Measurements from ENCODE around the gene WNK3. TPM values are rescaled to one million over a fixed set of nuclear protein-coding genes. Genes with fewer than 3 reads are reported as not detected.

WNK3 gene
- total and polyA plus RNA-seq, 4 donors: 1.7 to 11.9 (median 7.5) TPM

DNA sequence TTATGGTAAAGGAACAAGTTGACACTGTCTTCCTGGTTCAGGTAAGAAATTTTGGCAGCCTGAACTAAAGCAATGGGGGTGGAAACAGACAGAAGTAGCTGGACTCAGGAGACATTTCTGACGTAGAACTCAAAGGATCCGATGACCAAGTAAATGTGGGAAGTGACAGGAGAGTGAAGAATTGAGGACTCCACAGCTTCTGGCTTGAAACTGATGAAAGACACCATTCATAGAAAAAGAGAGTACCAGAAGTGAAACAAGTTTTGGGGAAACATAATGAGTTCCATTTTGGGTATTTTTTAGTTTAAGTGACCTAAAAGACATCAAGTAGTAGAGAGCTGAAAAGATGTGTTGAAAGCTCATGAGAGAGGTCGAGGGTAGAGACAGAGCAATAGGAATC lies 180.5 kb downstream of the WNK3 start:
- WGBS: 91% methylated on average over 3 of the region's 3 CpGs
- H3K27ac ChIP-seq (ENCODE audit: low read depth in 1 of 2, low read length in 2 of 2): no peak overlapping the region
- no peak for DNase-seq (ENCODE audit: low spot score)
- H3K4me1 ChIP-seq (ENCODE audit: control insufficient read depth in 4 of 4, insufficient read depth in 4 of 4, low read length in 3 of 4): peaks cover 5 to 14% (median 13%) of the 10 kb centered on the region in 4 donors
- TF ChIP-seq JUND (IDR thresholded peaks at IDR 0.05): no peak
- TF ChIP-seq FOXA2 (IDR thresholded peaks at IDR 0.05): no peak
- TF ChIP-seq, protein P1, sequence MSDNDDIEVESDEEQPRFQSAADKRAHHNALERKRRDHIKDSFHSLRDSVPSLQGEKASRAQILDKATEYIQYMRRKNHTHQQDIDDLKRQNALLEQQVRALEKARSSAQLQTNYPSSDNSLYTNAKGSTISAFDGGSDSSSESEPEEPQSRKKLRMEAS (IDR thresholded peaks at IDR 0.05): no peak
- TF ChIP-seq, protein P2, sequence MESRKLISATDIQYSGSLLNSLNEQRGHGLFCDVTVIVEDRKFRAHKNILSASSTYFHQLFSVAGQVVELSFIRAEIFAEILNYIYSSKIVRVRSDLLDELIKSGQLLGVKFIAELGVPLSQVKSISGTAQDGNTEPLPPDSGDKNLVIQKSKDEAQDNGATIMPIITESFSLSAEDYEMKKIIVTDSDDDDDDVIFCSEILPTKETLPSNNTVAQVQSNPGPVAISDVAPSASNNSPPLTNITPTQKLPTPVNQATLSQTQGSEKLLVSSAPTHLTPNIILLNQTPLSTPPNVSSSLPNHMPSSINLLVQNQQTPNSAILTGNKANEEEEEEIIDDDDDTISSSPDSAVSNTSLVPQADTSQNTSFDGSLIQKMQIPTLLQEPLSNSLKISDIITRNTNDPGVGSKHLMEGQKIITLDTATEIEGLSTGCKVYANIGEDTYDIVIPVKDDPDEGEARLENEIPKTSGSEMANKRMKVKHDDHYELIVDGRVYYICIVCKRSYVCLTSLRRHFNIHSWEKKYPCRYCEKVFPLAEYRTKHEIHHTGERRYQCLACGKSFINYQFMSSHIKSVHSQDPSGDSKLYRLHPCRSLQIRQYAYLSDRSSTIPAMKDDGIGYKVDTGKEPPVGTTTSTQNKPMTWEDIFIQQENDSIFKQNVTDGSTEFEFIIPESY (IDR thresholded peaks at IDR 0.05): no peak
- no peak for TF ChIP-seq SP1 (IDR thresholded peaks at IDR 0.05)
- no peak for TF ChIP-seq NR2F2 (IDR thresholded peaks at IDR 0.05)
- no peak for TF ChIP-seq RXRA (IDR thresholded peaks at IDR 0.05)
- TF ChIP-seq RAD21 (IDR thresholded peaks at IDR 0.05): no peak
- H3K4me3 ChIP-seq (ENCODE audit: low read depth in 1 of 3, low read length in 3 of 3): no peak overlapping the region
- no peaks in the 10 kb centered on the region for H3K9me3 ChIP-seq (ENCODE audit: control insufficient read depth in 4 of 4, low read length in 3 of 4)
- no peaks in the 10 kb centered on the region for H3K27me3 ChIP-seq (ENCODE audit: control insufficient read depth in 4 of 4, insufficient read depth in 4 of 4, low read length in 3 of 4)
- no peak overlapping the region for H3K9ac ChIP-seq (ENCODE audit: low read depth in 1 of 2, low read length in 2 of 2)
- peaks cover 0 to 2% (median 0%) of the 10 kb centered on the region in 4 donors for H3K36me3 ChIP-seq (ENCODE audit: control insufficient read depth in 4 of 4, insufficient read depth in 3 of 4, low read depth in 1 of 4, low read length in 3 of 4)

DNA sequence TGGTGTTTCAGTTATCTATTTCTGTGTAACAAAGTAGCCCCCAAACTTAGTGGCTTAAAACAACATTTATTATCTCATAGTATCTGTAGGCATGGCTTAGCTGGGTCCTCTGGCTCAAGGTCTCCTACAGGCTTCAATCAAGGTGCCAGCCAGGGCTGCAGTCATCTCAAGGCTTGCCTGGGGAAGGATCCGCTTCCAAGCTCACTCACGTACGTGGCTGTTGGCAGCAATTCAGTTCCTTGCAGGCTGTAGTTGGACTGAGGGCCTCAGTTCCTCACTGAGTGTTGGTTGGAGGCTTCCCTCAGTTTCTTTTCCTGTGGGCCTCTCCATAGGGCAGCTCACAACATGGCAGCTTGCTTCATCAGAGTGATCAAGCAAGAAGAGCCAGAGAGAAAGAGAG lies 184.1 kb downstream of the WNK3 start:
- peaks cover 0 to 2% (median 0%) of the 10 kb centered on the region in 4 donors for H3K36me3 ChIP-seq (ENCODE audit: control insufficient read depth in 4 of 4, insufficient read depth in 3 of 4, low read depth in 1 of 4, low read length in 3 of 4)
- DNase-seq (ENCODE audit: low spot score): no peak
- TF ChIP-seq JUND (IDR thresholded peaks at IDR 0.05): no peak
- no peak for TF ChIP-seq RXRA (IDR thresholded peaks at IDR 0.05)
- TF ChIP-seq, protein P3, sequence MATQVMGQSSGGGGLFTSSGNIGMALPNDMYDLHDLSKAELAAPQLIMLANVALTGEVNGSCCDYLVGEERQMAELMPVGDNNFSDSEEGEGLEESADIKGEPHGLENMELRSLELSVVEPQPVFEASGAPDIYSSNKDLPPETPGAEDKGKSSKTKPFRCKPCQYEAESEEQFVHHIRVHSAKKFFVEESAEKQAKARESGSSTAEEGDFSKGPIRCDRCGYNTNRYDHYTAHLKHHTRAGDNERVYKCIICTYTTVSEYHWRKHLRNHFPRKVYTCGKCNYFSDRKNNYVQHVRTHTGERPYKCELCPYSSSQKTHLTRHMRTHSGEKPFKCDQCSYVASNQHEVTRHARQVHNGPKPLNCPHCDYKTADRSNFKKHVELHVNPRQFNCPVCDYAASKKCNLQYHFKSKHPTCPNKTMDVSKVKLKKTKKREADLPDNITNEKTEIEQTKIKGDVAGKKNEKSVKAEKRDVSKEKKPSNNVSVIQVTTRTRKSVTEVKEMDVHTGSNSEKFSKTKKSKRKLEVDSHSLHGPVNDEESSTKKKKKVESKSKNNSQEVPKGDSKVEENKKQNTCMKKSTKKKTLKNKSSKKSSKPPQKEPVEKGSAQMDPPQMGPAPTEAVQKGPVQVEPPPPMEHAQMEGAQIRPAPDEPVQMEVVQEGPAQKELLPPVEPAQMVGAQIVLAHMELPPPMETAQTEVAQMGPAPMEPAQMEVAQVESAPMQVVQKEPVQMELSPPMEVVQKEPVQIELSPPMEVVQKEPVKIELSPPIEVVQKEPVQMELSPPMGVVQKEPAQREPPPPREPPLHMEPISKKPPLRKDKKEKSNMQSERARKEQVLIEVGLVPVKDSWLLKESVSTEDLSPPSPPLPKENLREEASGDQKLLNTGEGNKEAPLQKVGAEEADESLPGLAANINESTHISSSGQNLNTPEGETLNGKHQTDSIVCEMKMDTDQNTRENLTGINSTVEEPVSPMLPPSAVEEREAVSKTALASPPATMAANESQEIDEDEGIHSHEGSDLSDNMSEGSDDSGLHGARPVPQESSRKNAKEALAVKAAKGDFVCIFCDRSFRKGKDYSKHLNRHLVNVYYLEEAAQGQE (IDR thresholded peaks at IDR 0.05): no peak
- TF ChIP-seq HNF4A (conservative IDR thresholded peaks at IDR 0.05): no peak
- TF ChIP-seq NR2F2 (IDR thresholded peaks at IDR 0.05): no peak
- no peak for TF ChIP-seq GABPA (IDR thresholded peaks at IDR 0.05 in 1 of 2, conservative IDR thresholded peaks at IDR 0.05 in 1 of 2)
- TF ChIP-seq FOXA2 (IDR thresholded peaks at IDR 0.05): no peak
- no peak for TF ChIP-seq SP1 (IDR thresholded peaks at IDR 0.05)
- no peak for TF ChIP-seq RAD21 (IDR thresholded peaks at IDR 0.05)
- TF ChIP-seq, protein P2 (IDR thresholded peaks at IDR 0.05): no peak
- TF ChIP-seq, protein P4, sequence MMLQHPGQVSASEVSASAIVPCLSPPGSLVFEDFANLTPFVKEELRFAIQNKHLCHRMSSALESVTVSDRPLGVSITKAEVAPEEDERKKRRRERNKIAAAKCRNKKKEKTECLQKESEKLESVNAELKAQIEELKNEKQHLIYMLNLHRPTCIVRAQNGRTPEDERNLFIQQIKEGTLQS (IDR thresholded peaks at IDR 0.05): no peak
- TF ChIP-seq, protein P5, sequence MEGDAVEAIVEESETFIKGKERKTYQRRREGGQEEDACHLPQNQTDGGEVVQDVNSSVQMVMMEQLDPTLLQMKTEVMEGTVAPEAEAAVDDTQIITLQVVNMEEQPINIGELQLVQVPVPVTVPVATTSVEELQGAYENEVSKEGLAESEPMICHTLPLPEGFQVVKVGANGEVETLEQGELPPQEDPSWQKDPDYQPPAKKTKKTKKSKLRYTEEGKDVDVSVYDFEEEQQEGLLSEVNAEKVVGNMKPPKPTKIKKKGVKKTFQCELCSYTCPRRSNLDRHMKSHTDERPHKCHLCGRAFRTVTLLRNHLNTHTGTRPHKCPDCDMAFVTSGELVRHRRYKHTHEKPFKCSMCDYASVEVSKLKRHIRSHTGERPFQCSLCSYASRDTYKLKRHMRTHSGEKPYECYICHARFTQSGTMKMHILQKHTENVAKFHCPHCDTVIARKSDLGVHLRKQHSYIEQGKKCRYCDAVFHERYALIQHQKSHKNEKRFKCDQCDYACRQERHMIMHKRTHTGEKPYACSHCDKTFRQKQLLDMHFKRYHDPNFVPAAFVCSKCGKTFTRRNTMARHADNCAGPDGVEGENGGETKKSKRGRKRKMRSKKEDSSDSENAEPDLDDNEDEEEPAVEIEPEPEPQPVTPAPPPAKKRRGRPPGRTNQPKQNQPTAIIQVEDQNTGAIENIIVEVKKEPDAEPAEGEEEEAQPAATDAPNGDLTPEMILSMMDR (IDR thresholded peaks at IDR 0.05; ENCODE audit: low read depth, low read length, missing input control): no peak
- no peak for TF ChIP-seq FOXA1 (IDR thresholded peaks at IDR 0.05)
- TF ChIP-seq TAF1 (conservative IDR thresholded peaks at IDR 0.05): no peak
- TF ChIP-seq, protein P1 (IDR thresholded peaks at IDR 0.05): no peak
- TF ChIP-seq HNF4G (IDR thresholded peaks at IDR 0.05): no peak
- no peak for TF ChIP-seq EGR1 (IDR thresholded peaks at IDR 0.05; ENCODE audit: low read depth in 2 of 2)
- peaks cover 0 to 4% (median 0%) of the 10 kb centered on the region in 4 donors for H3K27me3 ChIP-seq (ENCODE audit: control insufficient read depth in 4 of 4, insufficient read depth in 4 of 4, low read length in 3 of 4)
- no peak overlapping the region for H3K27ac ChIP-seq (ENCODE audit: low read depth in 1 of 2, low read length in 2 of 2)
- 90% methylated on average over 3 of the region's 3 CpGs for WGBS
- no peak overlapping the region for H3K4me3 ChIP-seq (ENCODE audit: low read depth in 1 of 3, low read length in 3 of 3)
- no peaks in the 10 kb centered on the region for H3K9me3 ChIP-seq (ENCODE audit: control insufficient read depth in 4 of 4, low read length in 3 of 4)
- no peaks in the 10 kb centered on the region for H3K4me1 ChIP-seq (ENCODE audit: control insufficient read depth in 4 of 4, insufficient read depth in 4 of 4, low read length in 3 of 4)
- H3K9ac ChIP-seq (ENCODE audit: low read depth in 1 of 2, low read length in 2 of 2): no peak overlapping the region
